PC-9 (cell line): Measurements from ENCODE around the gene NUP50.

ENCODE experiments used
- CTCF ChIP-seq: fragments of 200-600 bp; sonication (generic); conservative IDR thresholded peaks from 2 replicates; pipeline ENCODE4 v1.6.1; 2017; ENCODE audit warnings: mixed run types, antibody characterized with exemption, mild to moderate bottlenecking, moderate library complexity
- EZH2 ChIP-seq: fragments of 200-600 bp; sonication (generic); IDR thresholded peaks from 2 replicates; pipeline ENCODE4 v1.8.0; 2017; ENCODE audit warnings: antibody characterized with exemption, low read depth

- TF ChIP-seq CTCF (no peak), EZH2 (no peak)
Observed at GRCh38 chr22:45217345-45217744, 53.6 kb downstream of the NUP50 start.
